IMR-90 (cell line): ENCODE measurements around the gene TXNRD1. TPM values are rescaled to one million over a fixed set of nuclear protein-coding genes. Genes with fewer than 3 reads are reported as not detected.

Source experiments
- ATAC-seq: fragments of 200-7000 bp; cut with Tn5 transposase; 2 replicates; pipeline ENCODE4 v1.9.1; 2020; ENCODE audit warnings: low read depth, mild to moderate bottlenecking, moderate library complexity
- BruUV-seq: library from RNA; stranded (reverse); fragments of 400-500 nt; replicated peaks from 2 replicates; lab custom pipeline; 2021; lab: Mats Ljungman, UMichigan
- CTCF ChIA-PET: fragments of 300-600 bp; formaldehyde crosslinking; extraction: SDS; loops from one replicate; lab custom pipeline; 2021; ENCODE audit warnings: antibody characterized with exemption; lab: Yijun Ruan, JAX
- POLR2A ChIA-PET: fragments of 300-600 bp; sonication (Branson Sonifier 250); formaldehyde crosslinking; loops from one replicate; lab custom pipeline; 2022; ENCODE audit warnings: antibody characterized with exemption; ENCODE audit not compliant: unreplicated experiment; lab: Charles Lee
- DNase-seq: peaks from one replicate; pipeline ENCODE4 v3.0.0; 2013
- H2AFZ ChIP-seq: replicated peaks from 2 replicates; pipeline ENCODE3; 2013; ENCODE audit warnings: low read length, mild to moderate bottlenecking; ENCODE audit not compliant: poor library complexity
- H2AK5ac ChIP-seq: 2 replicates; pipeline ENCODE4 v1.6.1; 2013; ENCODE audit warnings: low read depth, low read length, inconsistent platforms
- H2AK9ac ChIP-seq: replicated peaks from 2 replicates; pipeline ENCODE3; 2013; ENCODE audit warnings: mild to moderate bottlenecking, low read depth, low read length, moderate library complexity; ENCODE audit not compliant: poor library complexity
- H2BK120ac ChIP-seq: 2 replicates; pipeline ENCODE4 v1.6.1; 2013; ENCODE audit warnings: low read depth, low read length, inconsistent platforms
- H2BK15ac ChIP-seq: 3 replicates; pipeline ENCODE4 v1.6.1; 2013; ENCODE audit warnings: low read depth, low read length, inconsistent platforms
- H2BK20ac ChIP-seq: 2 replicates; pipeline ENCODE4 v1.6.1; 2013; ENCODE audit warnings: low read depth, mild to moderate bottlenecking, inconsistent platforms, low read length, moderate library complexity
- H2BK5ac ChIP-seq: 2 replicates; pipeline ENCODE4 v1.6.1; 2013; ENCODE audit warnings: mild to moderate bottlenecking, low read depth, low read length, inconsistent platforms; ENCODE audit not compliant: poor library complexity, severe bottlenecking
- H3K14ac ChIP-seq: replicated peaks from 2 replicates; pipeline ENCODE4 v1.6.1; 2013; ENCODE audit warnings: low read depth, low read length, inconsistent platforms
- H3K18ac ChIP-seq: 2 replicates; pipeline ENCODE4 v1.6.1; 2013; ENCODE audit warnings: low read depth, low read length, control low read depth
- H3K23ac ChIP-seq: 2 replicates; pipeline ENCODE4 v1.6.1; 2013; ENCODE audit warnings: low read depth, low read length, inconsistent platforms
- H3K27ac ChIP-seq: 2 replicates; pipeline ENCODE4 v1.5.1; 2013; ENCODE audit warnings: mild to moderate bottlenecking, control low read depth, low read length; ENCODE audit not compliant: insufficient read depth
- H3K27me3 ChIP-seq: 2 replicates; pipeline ENCODE4 v1.6.1; 2013; ENCODE audit warnings: low read length; ENCODE audit not compliant: control insufficient read depth, insufficient read depth
- H3K36me3 ChIP-seq: 2 replicates; pipeline ENCODE4 v1.6.1; 2013; ENCODE audit warnings: low read length, mixed read lengths; ENCODE audit not compliant: control insufficient read depth, insufficient read depth
- H3K4ac ChIP-seq: 2 replicates; pipeline ENCODE4 v1.6.1; 2013; ENCODE audit warnings: low read depth, low read length, inconsistent platforms
- H3K4me1 ChIP-seq: 2 replicates; pipeline ENCODE4 v1.6.1; 2013; ENCODE audit warnings: low read length, mixed read lengths; ENCODE audit not compliant: control insufficient read depth, insufficient read depth
- H3K4me2 ChIP-seq: 2 replicates; pipeline ENCODE4 v1.6.1; 2013; ENCODE audit warnings: low read depth, mild to moderate bottlenecking, control low read depth, low read length, moderate library complexity
- H3K4me3 ChIP-seq: 2 replicates; pipeline ENCODE4 v1.5.1; 2013; ENCODE audit warnings: low read depth, mild to moderate bottlenecking, control low read depth, low read length, moderate library complexity; ENCODE audit not compliant: insufficient read depth
- H3K56ac ChIP-seq: 2 replicates; pipeline ENCODE4 v1.6.1; 2013; ENCODE audit warnings: low read length, inconsistent platforms; ENCODE audit not compliant: insufficient read depth; ENCODE audit errors: extremely low read depth
- H3K79me1 ChIP-seq, 2 experiments: 2 replicates each; pipeline ENCODE4 v1.6.1; 2013; ENCODE audit warnings: low read length in 2 of 2, inconsistent platforms in 1 of 2, low read depth in 1 of 2
- H3K9ac ChIP-seq: 2 replicates; pipeline ENCODE4 v1.6.1; 2013; ENCODE audit warnings: low read depth, low read length, control low read depth
- H3K9me1 ChIP-seq: 2 replicates; pipeline ENCODE4 v1.6.1; 2013; ENCODE audit warnings: low read length, inconsistent platforms; ENCODE audit not compliant: insufficient read depth
- H3K9me3 ChIP-seq: 2 replicates; pipeline ENCODE4 v1.6.1; 2013; ENCODE audit warnings: low read length; ENCODE audit not compliant: control insufficient read depth, insufficient read depth
- H4K20me1 ChIP-seq: 2 replicates; pipeline ENCODE4 v1.6.1; 2013; ENCODE audit warnings: low read length, inconsistent platforms; ENCODE audit not compliant: insufficient read depth
- H4K5ac ChIP-seq: 2 replicates; pipeline ENCODE4 v1.6.1; 2013; ENCODE audit warnings: mild to moderate bottlenecking, low read depth, low read length, control low read depth
- H4K8ac ChIP-seq, 2 experiments: 2 replicates each; pipeline ENCODE4 v1.6.1; 2013; ENCODE audit warnings: low read depth in 2 of 2, low read length in 2 of 2, control low read depth in 1 of 2, inconsistent platforms in 1 of 2
- H4K91ac ChIP-seq: 2 replicates; pipeline ENCODE4 v1.6.1; 2013; ENCODE audit warnings: low read depth, low read length, inconsistent platforms; ENCODE audit not compliant: insufficient read depth
- CHD1 ChIP-seq: IDR thresholded peaks from 2 replicates; pipeline ENCODE4 v1.6.1; 2012; ENCODE audit warnings: low read depth, low read length, improper control_type of control experiment
- FOS ChIP-seq: fragments of 150-350 bp; IDR thresholded peaks from 2 replicates; pipeline ENCODE4 v1.6.1; 2016; ENCODE audit warnings: low read depth, low read length
- MAZ ChIP-seq: IDR thresholded peaks from 2 replicates; pipeline ENCODE4 v1.6.1; 2012; ENCODE audit warnings: low read depth, mild to moderate bottlenecking, low read length, improper control_type of control experiment, moderate library complexity, borderline replicate concordance
- NFE2L2 ChIP-seq: fragments of 150-350 bp; IDR thresholded peaks from 2 replicates; pipeline ENCODE4 v1.6.1; 2016; ENCODE audit warnings: low read depth, mild to moderate bottlenecking, low read length
- RFX5 ChIP-seq: IDR thresholded peaks from 2 replicates; pipeline ENCODE4 v1.8.0; 2012; ENCODE audit warnings: low read depth, mild to moderate bottlenecking, low read length, moderate library complexity
- SMC3 ChIP-seq: fragments of 150-350 bp; IDR thresholded peaks from 2 replicates; pipeline ENCODE4 v1.6.1; 2016; ENCODE audit warnings: low read depth, mild to moderate bottlenecking, antibody characterized with exemption, low read length, moderate library complexity
- WGBS, 2 experiments: methylation state at CpG; one replicate each; pipeline versions ENCODE4 v1.1.5 to v1.1.7; 2013; ENCODE audit warnings: missing lambda C conversion rate in 2 of 2; ENCODE audit not compliant: insufficient read length in 1 of 2; ENCODE audit errors: extremely low coverage in 2 of 2; 5-methylcytosine and 5-hydroxymethylcytosine counted together
- dilution Hi-C: fragments of 300-500 bp; cut with HindIII; formaldehyde crosslinking; loops from one replicate; pipeline ENCODE4 v1.14.3; 2018; ENCODE audit warnings: low sequenced_read_pairs; ENCODE audit not compliant: unreplicated experiment
- in situ Hi-C: fragments of 300-500 bp; cut with MboI; formaldehyde crosslinking; loops from 3 replicates; pipeline ENCODE4 v1.14.3; 2019; ENCODE audit warnings: low sequenced_read_pairs, inconsistent platforms, mixed read lengths
- intact Hi-C: fragments of 100-400 bp; cut with micrococcal nuclease; formaldehyde crosslinking; loops from 2 replicates; pipeline ENCODE4 v1.10.0; 2022
- polyA plus RNA-seq, 3 experiments: library from polyadenylated mRNA; depleted of rRNA; stranded (reverse); fragments of >200 nt; gene quantifications; 2 replicates each; pipeline ENCODE4 v1.2.3, GENCODE V29; 2012; ENCODE audit warnings: low replicate concordance in 1 of 3
- total RNA-seq: library from RNA; depleted of rRNA; stranded (reverse); fragments of >200 nt; gene quantifications from 2 replicates; pipeline ENCODE4 v1.2.3, GENCODE V29; 2012
- TF ChIP-seq, protein P1 (sequence below): fragments of 150-350 bp; IDR thresholded peaks from 2 replicates; pipeline ENCODE4 v1.6.1; 2017; ENCODE audit warnings: mild to moderate bottlenecking, antibody characterized with exemption, low read length, low read depth

Gene TXNRD1
- total and polyA plus RNA-seq, 2 of the 4 experiments (the other 2 are of a cell fraction) = 379 to 582 TPM

DNA sequence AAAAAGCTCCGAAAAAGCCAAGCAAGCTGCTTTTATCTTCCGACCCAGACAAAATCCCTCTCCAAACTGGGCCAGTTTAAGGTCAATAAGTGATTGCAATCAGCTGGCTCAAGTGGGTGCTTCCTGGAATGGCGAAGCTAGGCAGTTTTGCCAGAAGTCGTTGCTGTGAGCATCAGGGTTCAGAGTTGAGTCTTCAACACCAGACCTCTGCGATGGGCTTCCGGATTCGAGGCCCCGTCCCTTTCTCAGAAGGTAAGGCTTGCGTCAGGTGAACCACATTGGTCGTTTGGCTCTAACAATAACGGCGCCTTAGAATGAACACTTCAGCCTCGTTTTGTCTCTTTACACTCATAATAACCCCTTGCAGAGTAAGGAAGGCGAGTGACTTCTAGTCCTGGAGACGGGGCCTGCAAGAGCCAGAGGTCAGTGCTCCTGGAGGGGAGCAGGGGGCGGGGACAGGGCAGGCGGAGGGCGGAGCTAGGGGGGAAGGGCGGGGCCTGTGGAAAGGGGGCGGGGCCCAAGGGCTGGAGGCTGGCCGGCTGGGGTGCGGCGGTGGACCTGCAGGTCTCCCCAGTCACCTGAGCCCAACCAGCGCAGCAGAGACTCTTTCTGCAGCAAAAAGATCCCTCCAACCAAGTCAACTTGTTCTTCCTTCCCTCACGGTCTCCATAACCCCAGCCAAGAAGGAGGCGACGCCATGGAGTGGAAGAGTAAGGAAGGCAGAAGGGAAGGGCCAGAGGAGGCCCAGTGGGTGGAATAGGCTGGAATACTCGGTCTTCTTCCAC is 43.6 kb upstream of the TXNRD1 start:
- no peak for ATAC-seq
- H3K9me3 ChIP-seq = no peaks in the 10 kb centered on the region
- POLR2A ChIA-PET = no interaction called here

More for the DNA sequence above, 43.6 kb upstream of the TXNRD1 start:
- Histone ChIP-seq H4K91ac (no peak overlapping the region), H3K18ac (no peak overlapping the region), H3K4me3 (no peak overlapping the region), H3K9me1 (no peaks in the 10 kb centered on the region), H3K36me3 (no peaks in the 10 kb centered on the region), H4K8ac (no peak overlapping the region), H3K4me1 (no peaks in the 10 kb centered on the region), H3K56ac (no peak overlapping the region), H3K9ac (no peak overlapping the region), H2AFZ (no peak overlapping the region), H3K79me1 (no peaks in the 10 kb centered on the region), H2AK9ac (no peak overlapping the region), H2BK20ac (no peak overlapping the region), H3K27me3 (no peaks in the 10 kb centered on the region), H2BK5ac (no peak overlapping the region), H3K27ac (no peak overlapping the region), H4K5ac (no peak overlapping the region), H4K20me1 (no peaks in the 10 kb centered on the region), H2BK120ac (no peak overlapping the region), H2BK15ac (no peak overlapping the region), H3K4me2 (no peak overlapping the region), H3K4ac (no peak overlapping the region), H3K23ac (no peak overlapping the region), H3K14ac (no peak overlapping the region), H2AK5ac (no peak overlapping the region)
- BruUV-seq = no TSS peak
- TF ChIP-seq CHD1 (no peak), MAZ (no peak), SMC3 (no peak), FOS (no peak), NFE2L2 (no peak), RFX5 (no peak)
- TF ChIP-seq, protein P1, sequence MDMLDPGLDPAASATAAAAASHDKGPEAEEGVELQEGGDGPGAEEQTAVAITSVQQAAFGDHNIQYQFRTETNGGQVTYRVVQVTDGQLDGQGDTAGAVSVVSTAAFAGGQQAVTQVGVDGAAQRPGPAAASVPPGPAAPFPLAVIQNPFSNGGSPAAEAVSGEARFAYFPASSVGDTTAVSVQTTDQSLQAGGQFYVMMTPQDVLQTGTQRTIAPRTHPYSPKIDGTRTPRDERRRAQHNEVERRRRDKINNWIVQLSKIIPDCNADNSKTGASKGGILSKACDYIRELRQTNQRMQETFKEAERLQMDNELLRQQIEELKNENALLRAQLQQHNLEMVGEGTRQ = no peak
- WGBS, 2 experiments = 95% methylated on average over 4 of the region's 28 CpGs; no CpG with 5 or more reads in 1 of the 2 experiments
- dilution Hi-C loops (no loop called here), intact Hi-C loops (no loop called here), in situ Hi-C loops (no loop called here)
- CTCF ChIA-PET = no interaction called here
- no peak for DNase-seq
